Measurements from ENCODE around the gene TMEM167A. TPM values are rescaled to one million over a fixed set of nuclear protein-coding genes. Genes with fewer than 3 reads are reported as not detected.
"Not testable (repeated sequence)": the region's sequence is repeated elsewhere in the genome, so short reads cannot be mapped to it uniquely, and the experiment has no call there.

The TMEM167A gene
- total RNA-seq, 1 donor from 2014 or later: 45.0 TPM

DNA sequence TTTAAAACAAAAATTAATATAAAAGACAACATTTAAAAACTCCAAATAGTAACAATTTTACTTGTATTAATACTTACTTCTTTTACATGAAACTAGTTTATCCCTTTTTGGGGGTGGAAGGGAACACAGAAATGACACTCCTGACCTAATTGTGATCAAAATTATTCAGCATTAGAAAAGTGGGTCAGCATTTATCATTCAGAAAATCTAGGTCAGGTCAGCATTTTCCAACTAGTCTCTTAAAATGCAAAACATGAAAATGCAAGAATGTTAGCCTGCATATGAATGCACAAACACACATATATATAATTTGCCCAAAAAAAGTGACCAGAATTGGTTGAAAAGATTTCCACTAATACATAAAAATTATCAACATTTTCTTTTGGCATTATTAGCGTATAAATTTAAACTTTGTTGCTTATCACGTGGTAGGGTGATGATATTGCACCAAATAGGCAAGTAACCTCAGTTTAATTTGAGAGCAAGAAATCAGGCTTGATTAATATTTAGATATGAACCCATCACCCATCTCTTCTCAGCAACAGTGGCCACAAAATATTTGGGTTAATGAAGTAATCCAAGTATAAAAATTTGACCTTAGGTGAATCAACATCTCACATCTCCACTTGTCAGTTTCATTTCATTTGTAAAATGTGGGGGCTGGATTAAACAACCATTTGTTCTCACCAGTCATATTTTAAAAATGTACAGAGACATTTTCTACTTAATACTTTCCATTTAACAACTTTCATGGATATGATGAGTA lies 5.7 kb downstream of the TMEM167A start:
- Histone ChIP-seq H3K27me3 (ENCODE audit: control insufficient read depth, insufficient read depth, low read length) (no peaks in the 10 kb centered on the region), H3K36me3 (ENCODE audit: control insufficient read depth, insufficient read depth, low read length) (no peaks in the 10 kb centered on the region), H3K4me3 (ENCODE audit: low read depth, low read length) (no peak overlapping the region)
- TF ChIP-seq, protein P1, sequence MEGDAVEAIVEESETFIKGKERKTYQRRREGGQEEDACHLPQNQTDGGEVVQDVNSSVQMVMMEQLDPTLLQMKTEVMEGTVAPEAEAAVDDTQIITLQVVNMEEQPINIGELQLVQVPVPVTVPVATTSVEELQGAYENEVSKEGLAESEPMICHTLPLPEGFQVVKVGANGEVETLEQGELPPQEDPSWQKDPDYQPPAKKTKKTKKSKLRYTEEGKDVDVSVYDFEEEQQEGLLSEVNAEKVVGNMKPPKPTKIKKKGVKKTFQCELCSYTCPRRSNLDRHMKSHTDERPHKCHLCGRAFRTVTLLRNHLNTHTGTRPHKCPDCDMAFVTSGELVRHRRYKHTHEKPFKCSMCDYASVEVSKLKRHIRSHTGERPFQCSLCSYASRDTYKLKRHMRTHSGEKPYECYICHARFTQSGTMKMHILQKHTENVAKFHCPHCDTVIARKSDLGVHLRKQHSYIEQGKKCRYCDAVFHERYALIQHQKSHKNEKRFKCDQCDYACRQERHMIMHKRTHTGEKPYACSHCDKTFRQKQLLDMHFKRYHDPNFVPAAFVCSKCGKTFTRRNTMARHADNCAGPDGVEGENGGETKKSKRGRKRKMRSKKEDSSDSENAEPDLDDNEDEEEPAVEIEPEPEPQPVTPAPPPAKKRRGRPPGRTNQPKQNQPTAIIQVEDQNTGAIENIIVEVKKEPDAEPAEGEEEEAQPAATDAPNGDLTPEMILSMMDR (IDR thresholded peaks at IDR 0.05; ENCODE audit: insufficient read depth, low read length, severe bottlenecking): no peak
- FAIRE-seq: no peak
- DNase-seq (ENCODE audit: low read depth): no peak

DNA sequence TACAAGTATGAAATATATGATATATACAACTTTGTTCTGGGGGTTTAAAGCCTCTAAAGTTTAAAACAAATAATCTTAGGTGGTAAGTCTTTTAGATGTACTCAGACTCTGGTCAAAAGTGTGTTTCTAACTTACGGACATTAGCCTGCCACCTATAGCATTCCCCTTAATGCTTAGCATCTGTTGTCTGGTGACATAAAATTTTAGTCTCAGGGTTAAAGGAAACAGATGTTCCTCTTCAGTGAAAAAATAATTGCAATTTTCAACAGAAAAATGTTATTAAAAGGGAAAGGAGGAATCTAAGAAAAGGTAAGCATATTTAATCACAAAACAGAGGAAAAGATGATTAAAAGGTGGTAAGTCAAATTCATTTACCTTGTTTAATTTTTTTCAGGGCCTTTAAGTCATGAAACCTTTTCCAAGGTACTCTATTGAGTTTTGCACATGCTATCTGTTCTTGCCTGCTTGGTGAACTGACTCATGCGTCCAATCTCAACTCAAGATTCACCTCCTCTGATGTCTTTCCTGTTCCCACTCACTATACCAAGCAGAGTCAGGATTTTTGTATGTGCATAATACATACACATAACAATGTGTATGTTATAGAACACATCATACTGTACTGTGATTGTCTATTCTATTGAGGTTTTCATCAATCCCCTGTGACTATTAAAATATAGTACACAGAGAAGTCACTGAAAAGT lies 7.9 kb downstream of the TMEM167A start:
- DNase-seq (ENCODE audit: low read depth) (no peak), FAIRE-seq (no peak)

DNA sequence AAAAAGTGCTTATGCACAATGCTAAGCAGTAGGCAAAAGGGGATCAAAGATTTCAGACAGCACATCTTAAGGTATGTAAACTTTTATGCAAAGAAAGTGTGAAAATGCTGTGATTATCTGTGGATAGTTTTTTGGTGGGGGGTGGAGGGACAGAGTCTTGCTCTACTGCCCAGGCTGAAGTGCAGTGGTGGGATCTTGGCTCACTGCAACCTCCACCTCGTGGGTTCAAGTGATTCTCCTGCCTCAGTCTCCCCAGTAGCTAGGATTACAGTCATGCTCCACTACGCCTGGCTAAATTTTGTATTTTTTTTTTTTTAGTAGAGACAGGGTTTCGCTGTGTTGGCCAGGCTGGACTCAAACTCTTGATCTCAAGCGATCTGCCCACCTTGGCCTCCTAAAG lies 9.8 kb downstream of the TMEM167A start:
- not testable (repeated sequence) for H3K36me3 ChIP-seq (ENCODE audit: control insufficient read depth, insufficient read depth, low read length); DNase-seq (ENCODE audit: low read depth); H3K27me3 ChIP-seq (ENCODE audit: control insufficient read depth, insufficient read depth, low read length); FAIRE-seq; H3K4me3 ChIP-seq (ENCODE audit: low read depth, low read length)

More for the DNA sequence above, 7.9 kb downstream of the TMEM167A start:
- no peaks in the 10 kb centered on the region for H3K36me3 ChIP-seq (ENCODE audit: control insufficient read depth, insufficient read depth, low read length)
- H3K4me3 ChIP-seq (ENCODE audit: low read depth, low read length): no peak overlapping the region
- H3K27me3 ChIP-seq (ENCODE audit: control insufficient read depth, insufficient read depth, low read length): no peaks in the 10 kb centered on the region
- TF ChIP-seq, protein P1 (IDR thresholded peaks at IDR 0.05; ENCODE audit: insufficient read depth, low read length, severe bottlenecking): no peak

DNA sequence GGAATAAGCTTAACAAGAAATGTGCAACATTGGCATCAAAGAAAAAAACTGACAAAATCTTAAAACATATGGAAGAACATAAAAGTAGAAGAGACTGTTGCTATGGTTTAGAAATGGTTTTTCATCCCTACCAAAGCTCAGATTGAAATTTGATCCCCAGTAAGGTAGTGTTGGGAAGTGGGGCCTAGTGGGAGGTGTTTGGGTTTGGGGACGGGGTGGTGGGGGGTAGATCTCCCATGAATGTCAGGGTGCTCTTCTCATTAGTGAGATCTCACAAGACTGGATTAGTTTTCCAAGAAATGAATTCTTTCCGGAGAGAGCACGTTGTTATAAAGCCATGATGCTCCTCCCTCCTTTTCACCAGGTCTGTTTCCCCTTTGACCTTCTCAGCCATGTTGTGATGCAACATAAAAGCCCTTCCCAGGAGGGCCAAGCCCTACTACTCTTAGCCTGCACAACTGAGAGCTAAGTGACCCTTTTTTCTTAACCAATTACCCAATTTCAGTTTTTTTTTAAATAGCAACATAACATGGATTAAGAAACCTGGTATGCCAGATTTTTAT lies 10.6 kb downstream of the TMEM167A start:
- no peaks in the 10 kb centered on the region for H3K36me3 ChIP-seq (ENCODE audit: control insufficient read depth, insufficient read depth, low read length)
- TF ChIP-seq, protein P1 (IDR thresholded peaks at IDR 0.05; ENCODE audit: insufficient read depth, low read length, severe bottlenecking): no peak
- no peaks in the 10 kb centered on the region for H3K27me3 ChIP-seq (ENCODE audit: control insufficient read depth, insufficient read depth, low read length)
- FAIRE-seq (no peak), DNase-seq (ENCODE audit: low read depth) (no peak)
- H3K4me3 ChIP-seq (ENCODE audit: low read depth, low read length): no peak overlapping the region

DNA sequence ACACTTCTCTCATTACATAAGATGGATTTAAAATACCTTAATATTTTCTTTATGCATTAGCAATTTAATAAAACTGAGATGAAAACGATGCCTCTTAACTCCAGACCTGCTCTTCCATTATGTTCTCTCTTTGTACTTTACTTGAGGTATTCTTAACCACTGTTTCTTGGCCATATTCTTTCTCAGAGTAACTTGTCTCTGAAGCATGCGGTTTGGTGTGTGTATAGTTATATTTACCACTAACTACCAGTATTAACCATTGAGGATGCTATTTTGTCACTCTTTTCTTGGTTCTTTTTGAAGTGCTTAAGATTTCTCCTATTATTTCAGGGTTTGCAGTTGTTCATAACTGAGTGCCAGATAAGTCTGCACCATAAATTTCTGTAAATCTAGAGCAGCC lies 17.9 kb downstream of the TMEM167A start:
- Histone ChIP-seq H3K27me3 (ENCODE audit: control insufficient read depth, insufficient read depth, low read length) (no peaks in the 10 kb centered on the region), H3K36me3 (ENCODE audit: control insufficient read depth, insufficient read depth, low read length) (peaks cover 2% of the 10 kb centered on the region), H3K4me3 (ENCODE audit: low read depth, low read length) (no peak overlapping the region)
- DNase-seq (ENCODE audit: low read depth) (no peak), FAIRE-seq (no peak)
- TF ChIP-seq, protein P1 (IDR thresholded peaks at IDR 0.05; ENCODE audit: insufficient read depth, low read length, severe bottlenecking): no peak

DNA sequence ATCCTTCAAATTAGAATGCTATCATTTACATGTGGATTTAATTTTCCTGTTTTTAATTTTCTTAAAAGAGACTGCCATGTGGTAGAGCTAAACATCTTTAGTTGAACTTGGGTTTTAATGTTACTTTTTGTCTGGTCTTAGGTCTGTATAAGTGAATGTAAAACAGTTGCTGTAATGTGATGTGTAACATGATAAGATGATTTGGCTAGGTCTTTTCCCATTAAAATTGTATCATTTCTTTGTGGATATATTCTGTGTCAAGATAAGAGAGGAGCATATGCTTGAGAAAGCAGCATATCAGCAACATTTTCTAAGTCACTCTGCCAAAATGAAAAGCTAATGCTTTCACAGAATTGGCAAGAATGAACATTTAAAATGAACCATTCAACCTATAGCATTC lies 18.5 kb downstream of the TMEM167A start:
- FAIRE-seq (no peak), DNase-seq (ENCODE audit: low read depth) (no peak)
- Histone ChIP-seq H3K4me3 (ENCODE audit: low read depth, low read length) (no peak overlapping the region), H3K27me3 (ENCODE audit: control insufficient read depth, insufficient read depth, low read length) (no peaks in the 10 kb centered on the region), H3K36me3 (ENCODE audit: control insufficient read depth, insufficient read depth, low read length) (peaks cover 2% of the 10 kb centered on the region)
- TF ChIP-seq, protein P1 (IDR thresholded peaks at IDR 0.05; ENCODE audit: insufficient read depth, low read length, severe bottlenecking): no peak

Measured in bronchial epithelial cell (primary cell).